Ishikawa (cell line): ENCODE data around the gene ERBB4.

ENCODE experiments used
- CEBPB ChIP-seq: IDR thresholded peaks from 2 replicates; pipeline ENCODE4 v1.6.1; 2012
- CREB1 ChIP-seq: IDR thresholded peaks from 2 replicates; pipeline ENCODE4 v1.6.1; 2012; ENCODE audit warnings: low read depth
- EGR1 ChIP-seq: IDR thresholded peaks from 2 replicates; pipeline ENCODE4 v1.6.1; 2012
- EP300 ChIP-seq: IDR thresholded peaks from 2 replicates; pipeline ENCODE4 v1.6.1; 2012; ENCODE audit warnings: borderline replicate concordance
- FOXM1 ChIP-seq: IDR thresholded peaks from 2 replicates; pipeline ENCODE4 v1.6.1; 2012; ENCODE audit warnings: low read depth, borderline replicate concordance
- NFIC ChIP-seq: IDR thresholded peaks from 2 replicates; pipeline ENCODE4 v1.6.1; 2012
- RAD21 ChIP-seq: IDR thresholded peaks from 2 replicates; pipeline ENCODE4 v1.6.1; 2012; ENCODE audit warnings: low read depth
- TAF1 ChIP-seq: IDR thresholded peaks from 2 replicates; pipeline ENCODE4 v1.6.1; 2012; ENCODE audit warnings: low read depth, mild to moderate bottlenecking
- TCF12 ChIP-seq: IDR thresholded peaks from 2 replicates; pipeline ENCODE4 v1.6.1; 2012; ENCODE audit warnings: low read depth
- TEAD4 ChIP-seq: IDR thresholded peaks from 2 replicates; pipeline ENCODE4 v1.6.1; 2012
- YY1 ChIP-seq: IDR thresholded peaks from 2 replicates; pipeline ENCODE4 v1.6.1; 2012; ENCODE audit warnings: low read depth
- ZBTB7A ChIP-seq: IDR thresholded peaks from 2 replicates; pipeline ENCODE4 v1.6.1; 2012; ENCODE audit warnings: low read depth
- TF ChIP-seq, protein P1 (sequence below): IDR thresholded peaks from 2 replicates; pipeline ENCODE4 v1.6.1; 2012; ENCODE audit warnings: low read depth, mild to moderate bottlenecking
- TF ChIP-seq, protein P2 (sequence below): IDR thresholded peaks from 2 replicates; pipeline ENCODE4 v1.6.1; 2012
- TF ChIP-seq, protein P3 (sequence below): IDR thresholded peaks from 2 replicates; pipeline ENCODE4 v1.6.1; 2012

ERBB4 gene

DNA sequence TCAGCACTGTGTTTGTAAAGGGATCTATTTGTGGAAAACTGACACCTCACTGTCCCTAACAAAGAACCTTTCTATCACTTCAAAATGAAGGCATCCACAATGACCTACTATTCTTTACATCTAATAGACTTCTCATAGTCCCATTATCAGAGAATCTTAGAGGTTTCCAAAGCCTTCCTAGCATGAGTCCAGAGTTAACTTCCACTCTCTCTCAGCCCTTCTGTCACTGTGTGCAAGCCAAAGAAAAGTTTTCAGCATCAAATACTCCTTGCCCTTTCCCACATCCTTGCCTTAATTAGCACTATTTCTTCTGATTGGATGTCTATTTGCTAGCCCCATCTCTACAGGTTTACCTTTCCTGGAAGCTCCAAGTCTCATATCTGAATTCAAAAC lies 178.5 kb downstream of the ERBB4 start:
- TF ChIP-seq NFIC (no peak), CEBPB (no peak), TCF12 (no peak), RAD21 (no peak), FOXM1 (no peak), TEAD4 (no peak)
- TF ChIP-seq, protein P1, sequence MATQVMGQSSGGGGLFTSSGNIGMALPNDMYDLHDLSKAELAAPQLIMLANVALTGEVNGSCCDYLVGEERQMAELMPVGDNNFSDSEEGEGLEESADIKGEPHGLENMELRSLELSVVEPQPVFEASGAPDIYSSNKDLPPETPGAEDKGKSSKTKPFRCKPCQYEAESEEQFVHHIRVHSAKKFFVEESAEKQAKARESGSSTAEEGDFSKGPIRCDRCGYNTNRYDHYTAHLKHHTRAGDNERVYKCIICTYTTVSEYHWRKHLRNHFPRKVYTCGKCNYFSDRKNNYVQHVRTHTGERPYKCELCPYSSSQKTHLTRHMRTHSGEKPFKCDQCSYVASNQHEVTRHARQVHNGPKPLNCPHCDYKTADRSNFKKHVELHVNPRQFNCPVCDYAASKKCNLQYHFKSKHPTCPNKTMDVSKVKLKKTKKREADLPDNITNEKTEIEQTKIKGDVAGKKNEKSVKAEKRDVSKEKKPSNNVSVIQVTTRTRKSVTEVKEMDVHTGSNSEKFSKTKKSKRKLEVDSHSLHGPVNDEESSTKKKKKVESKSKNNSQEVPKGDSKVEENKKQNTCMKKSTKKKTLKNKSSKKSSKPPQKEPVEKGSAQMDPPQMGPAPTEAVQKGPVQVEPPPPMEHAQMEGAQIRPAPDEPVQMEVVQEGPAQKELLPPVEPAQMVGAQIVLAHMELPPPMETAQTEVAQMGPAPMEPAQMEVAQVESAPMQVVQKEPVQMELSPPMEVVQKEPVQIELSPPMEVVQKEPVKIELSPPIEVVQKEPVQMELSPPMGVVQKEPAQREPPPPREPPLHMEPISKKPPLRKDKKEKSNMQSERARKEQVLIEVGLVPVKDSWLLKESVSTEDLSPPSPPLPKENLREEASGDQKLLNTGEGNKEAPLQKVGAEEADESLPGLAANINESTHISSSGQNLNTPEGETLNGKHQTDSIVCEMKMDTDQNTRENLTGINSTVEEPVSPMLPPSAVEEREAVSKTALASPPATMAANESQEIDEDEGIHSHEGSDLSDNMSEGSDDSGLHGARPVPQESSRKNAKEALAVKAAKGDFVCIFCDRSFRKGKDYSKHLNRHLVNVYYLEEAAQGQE, result no peak
- TF ChIP-seq, protein P2, sequence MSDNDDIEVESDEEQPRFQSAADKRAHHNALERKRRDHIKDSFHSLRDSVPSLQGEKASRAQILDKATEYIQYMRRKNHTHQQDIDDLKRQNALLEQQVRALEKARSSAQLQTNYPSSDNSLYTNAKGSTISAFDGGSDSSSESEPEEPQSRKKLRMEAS, result no peak

DNA sequence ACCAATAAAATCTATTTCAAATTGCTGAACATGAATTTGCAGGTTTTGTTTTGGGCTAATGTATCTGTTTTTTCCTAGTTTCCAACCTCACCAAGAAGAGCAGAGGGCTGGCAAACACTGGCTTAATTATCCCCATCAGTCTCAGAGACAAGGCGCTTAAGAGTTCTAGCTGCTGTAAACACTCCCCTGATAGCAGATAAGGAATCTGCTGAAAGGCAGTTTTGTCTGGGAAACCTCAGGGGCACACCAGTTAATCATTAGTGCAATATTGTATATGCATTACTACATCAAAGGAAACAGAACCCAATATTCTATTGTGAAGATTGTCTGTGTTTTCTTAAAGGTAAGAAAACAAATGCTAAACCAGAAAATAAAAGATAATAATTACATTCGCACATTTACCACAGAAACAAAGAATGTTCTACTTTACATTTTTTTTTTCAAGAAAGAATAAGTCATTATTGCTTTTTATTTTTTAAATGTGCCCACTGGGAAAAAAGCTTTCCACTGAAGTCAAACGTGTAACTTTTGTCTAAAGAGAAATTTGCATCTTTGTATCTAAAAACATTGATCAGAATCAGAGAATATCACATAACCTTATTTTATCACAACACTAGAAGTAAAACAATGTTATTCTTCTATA lies 179.1 kb downstream of the ERBB4 start:
- TF ChIP-seq, protein P3, sequence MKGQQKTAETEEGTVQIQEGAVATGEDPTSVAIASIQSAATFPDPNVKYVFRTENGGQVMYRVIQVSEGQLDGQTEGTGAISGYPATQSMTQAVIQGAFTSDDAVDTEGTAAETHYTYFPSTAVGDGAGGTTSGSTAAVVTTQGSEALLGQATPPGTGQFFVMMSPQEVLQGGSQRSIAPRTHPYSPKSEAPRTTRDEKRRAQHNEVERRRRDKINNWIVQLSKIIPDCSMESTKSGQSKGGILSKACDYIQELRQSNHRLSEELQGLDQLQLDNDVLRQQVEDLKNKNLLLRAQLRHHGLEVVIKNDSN, result no peak
- TF ChIP-seq NFIC (no peak), CREB1 (no peak), EGR1 (no peak), TCF12 (no peak), EP300 (no peak), RAD21 (no peak), TEAD4 (no peak), TAF1 (no peak), YY1 (no peak), ZBTB7A (no peak), CEBPB (no peak), FOXM1 (no peak)
- TF ChIP-seq, protein P1, result no peak
- TF ChIP-seq, protein P2, result no peak

DNA sequence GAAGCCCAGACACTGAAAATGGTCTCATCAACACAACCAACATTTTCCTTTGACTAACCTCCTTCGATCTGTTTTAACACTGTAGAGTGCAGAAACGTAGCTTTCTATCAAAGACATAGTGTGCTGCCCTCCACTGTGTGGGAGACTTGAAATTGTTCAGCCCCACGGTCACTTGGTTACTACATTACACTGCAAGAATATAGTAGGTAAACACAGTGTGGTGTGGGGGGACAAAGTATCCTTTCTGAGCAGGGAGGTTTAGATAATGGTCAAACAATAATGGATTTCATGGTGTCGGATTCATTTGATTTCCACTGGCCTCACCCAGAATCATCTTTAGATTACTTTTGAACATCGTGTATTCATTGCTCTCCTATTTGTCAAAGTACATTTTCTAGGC lies 181.0 kb downstream of the ERBB4 start:
- TF ChIP-seq EP300 (no peak), NFIC (no peak), RAD21 (no peak), YY1 (no peak), TEAD4 (no peak), TAF1 (no peak), FOXM1 (no peak), ZBTB7A (no peak), TCF12 (no peak), EGR1 (no peak), CEBPB (no peak), CREB1 (no peak)
- TF ChIP-seq, protein P3, result no peak
- TF ChIP-seq, protein P1, result no peak

DNA sequence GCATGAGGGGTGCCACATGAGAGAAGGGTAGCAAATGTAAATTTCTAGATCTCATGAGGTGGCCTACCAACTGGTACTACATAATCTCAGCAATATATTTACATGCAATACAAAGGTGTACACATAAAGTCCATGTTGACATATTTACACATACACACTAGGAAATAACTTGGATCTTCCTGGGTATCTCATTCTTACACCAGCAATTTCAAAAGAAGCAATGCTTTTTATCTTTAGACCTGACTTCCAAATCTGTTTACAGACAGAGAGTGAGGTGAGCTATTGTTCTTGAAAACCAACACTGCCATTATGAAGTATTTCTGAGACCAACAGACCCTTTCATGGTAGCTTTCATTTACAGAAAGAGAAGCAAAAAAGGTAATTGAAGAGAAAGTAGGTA lies 184.2 kb downstream of the ERBB4 start:
- TF ChIP-seq, protein P3, result no peak
- TF ChIP-seq, protein P1, result no peak
- TF ChIP-seq NFIC (no peak), EGR1 (no peak), FOXM1 (no peak)
